HEK293 (cell line): ENCODE measurements around the gene UPK1A.

Experiments
- CTCF ChIA-PET: fragments of 350-600 bp; formaldehyde crosslinking; extraction: SDS; loops from one replicate; lab custom pipeline; 2021; ENCODE audit warnings: antibody characterized with exemption; lab: Yijun Ruan, JAX
- POLR2A ChIA-PET: fragments of 300-600 bp; formaldehyde crosslinking; extraction: SDS; loops from one replicate; lab custom pipeline; 2020; ENCODE audit warnings: antibody characterized with exemption, inconsistent platforms; lab: Yijun Ruan, JAX
- H3K27ac ChIP-seq: fragments of 200-500 bp; sonication (Bioruptor generic); 2 replicates; pipeline ENCODE4 v1.5.1; 2014; ENCODE audit warnings: low read depth, low read length, control low read depth, inconsistent platforms; ENCODE audit errors: extremely low read depth
- H3K36me3 ChIP-seq, 2 experiments: fragments of 200-500 bp in 1 of 2; sonication (Bioruptor generic) in 1 of 2; 1 replicate in 1 of 2; 2 replicates in 1 of 2; pipeline ENCODE4 v1.5.1; 2014 to 2017; ENCODE audit warnings: inconsistent platforms in 2 of 2, low read length in 2 of 2; ENCODE audit not compliant: control insufficient read depth in 2 of 2, insufficient read depth in 1 of 2
- H3K4me1 ChIP-seq: fragments of 200-500 bp; sonication (Bioruptor generic); 2 replicates; pipeline ENCODE4 v1.5.1; 2014; ENCODE audit warnings: mild to moderate bottlenecking, low read length, inconsistent platforms; ENCODE audit not compliant: control insufficient read depth, insufficient read depth
- H3K4me3 ChIP-seq: 2 replicates; pipeline ENCODE4 v1.5.1; 2011; ENCODE audit warnings: low read depth, mild to moderate bottlenecking, control low read depth, low read length, moderate library complexity
- H3K9me3 ChIP-seq: fragments of 200-500 bp; sonication (Bioruptor generic); 2 replicates; pipeline ENCODE4 v1.5.1; 2014; ENCODE audit warnings: low read depth, low read length, inconsistent platforms; ENCODE audit not compliant: control insufficient read depth, insufficient read depth
- REPIN1 ChIP-seq: fragments of 450-650 bp; formaldehyde crosslinking; IDR thresholded peaks from 2 replicates; pipeline ENCODE4 v1.5.1; 2017; ENCODE audit warnings: missing biosample characterization, missing genetic modification characterization, low read depth
- ZBTB17 ChIP-seq: fragments of 450-650 bp; formaldehyde crosslinking; IDR thresholded peaks from 2 replicates; pipeline ENCODE4 v1.5.1; 2016; ENCODE audit warnings: missing biosample characterization, missing genetic modification characterization
- ZFP3 ChIP-seq: fragments of 450-650 bp; formaldehyde crosslinking; IDR thresholded peaks from 2 replicates; pipeline ENCODE4 v1.5.1; 2016; ENCODE audit warnings: low read depth, missing biosample characterization, missing genetic modification characterization
- ZFP69B ChIP-seq: fragments of 450-650 bp; formaldehyde crosslinking; IDR thresholded peaks from 2 replicates; pipeline ENCODE4 v1.5.1; 2016; ENCODE audit warnings: missing biosample characterization, missing genetic modification characterization
- ZIC2 ChIP-seq: fragments of 450-650 bp; formaldehyde crosslinking; IDR thresholded peaks from 2 replicates; pipeline ENCODE4 v1.5.1; 2016; ENCODE audit warnings: missing biosample characterization, missing genetic modification characterization
- ZNF121 ChIP-seq: fragments of 450-650 bp; formaldehyde crosslinking; IDR thresholded peaks from 2 replicates; pipeline ENCODE4 v1.5.1; 2016; ENCODE audit warnings: missing biosample characterization, missing genetic modification characterization
- ZNF140 ChIP-seq: fragments of 450-650 bp; formaldehyde crosslinking; IDR thresholded peaks from 2 replicates; pipeline ENCODE4 v1.5.1; 2016; ENCODE audit warnings: missing biosample characterization, missing genetic modification characterization
- ZNF184 ChIP-seq: fragments of 450-650 bp; IDR thresholded peaks from 2 replicates; pipeline ENCODE4 v1.5.1; 2018; ENCODE audit warnings: missing biosample characterization, mild to moderate bottlenecking, missing genetic modification characterization
- ZNF274 ChIP-seq, 2 experiments: fragments of 200-500 bp in 1 of 2; fragments of 450-650 bp in 1 of 2; sonication (Bioruptor generic) in 1 of 2; formaldehyde crosslinking in 1 of 2; IDR thresholded peaks; 2 replicates each; pipeline versions ENCODE4 v1.5.1 to v1.6.1; 2014 to 2016; ENCODE audit warnings: borderline replicate concordance in 1 of 2, inconsistent platforms in 1 of 2, low read length in 1 of 2, missing biosample characterization in 1 of 2, missing genetic modification characterization in 1 of 2
- ZNF391 ChIP-seq: fragments of 450-650 bp; formaldehyde crosslinking; IDR thresholded peaks from 2 replicates; pipeline ENCODE4 v1.5.1; 2016; ENCODE audit warnings: low read depth, missing biosample characterization, missing genetic modification characterization, borderline replicate concordance
- ZNF426 ChIP-seq: fragments of 450-650 bp; formaldehyde crosslinking; IDR thresholded peaks from 2 replicates; pipeline ENCODE4 v1.5.1; 2017; ENCODE audit warnings: missing biosample characterization, missing genetic modification characterization, mild to moderate bottlenecking, inconsistent platforms, moderate library complexity
- ZNF501 ChIP-seq: fragments of 450-650 bp; formaldehyde crosslinking; IDR thresholded peaks from 2 replicates; pipeline ENCODE4 v1.5.1; 2016; ENCODE audit warnings: missing biosample characterization, missing genetic modification characterization
- ZNF514 ChIP-seq: fragments of 450-650 bp; formaldehyde crosslinking; IDR thresholded peaks from 2 replicates; pipeline ENCODE4 v1.5.1; 2016; ENCODE audit warnings: missing biosample characterization, missing genetic modification characterization
- ZNF660 ChIP-seq: fragments of 450-650 bp; IDR thresholded peaks from 2 replicates; pipeline ENCODE4 v1.5.1; 2018; ENCODE audit warnings: missing biosample characterization, mild to moderate bottlenecking, missing genetic modification characterization
- ZNF76 ChIP-seq: fragments of 450-650 bp; formaldehyde crosslinking; IDR thresholded peaks from 2 replicates; pipeline ENCODE4; 2016; ENCODE audit warnings: low read depth, missing biosample characterization, missing genetic modification characterization, borderline replicate concordance
- ZNF777 ChIP-seq: fragments of 450-650 bp; formaldehyde crosslinking; IDR thresholded peaks from 2 replicates; pipeline ENCODE4 v1.5.1; 2017; ENCODE audit warnings: missing biosample characterization, missing genetic modification characterization, borderline replicate concordance
- ZNF791 ChIP-seq: fragments of 450-650 bp; formaldehyde crosslinking; IDR thresholded peaks from 2 replicates; pipeline ENCODE4 v1.5.1; 2016; ENCODE audit warnings: missing biosample characterization, missing genetic modification characterization
- ZNF792 ChIP-seq: fragments of 450-650 bp; formaldehyde crosslinking; IDR thresholded peaks from 2 replicates; pipeline ENCODE4 v1.5.1; 2016; ENCODE audit warnings: missing biosample characterization, missing genetic modification characterization
- ZNF830 ChIP-seq: fragments of 450-650 bp; IDR thresholded peaks from 2 replicates; pipeline ENCODE4 v1.5.0; 2018; ENCODE audit warnings: missing biosample characterization, missing genetic modification characterization, low read depth, mild to moderate bottlenecking, moderate library complexity
- TF ChIP-seq, protein P1 (sequence below): fragments of 450-650 bp; formaldehyde crosslinking; IDR thresholded peaks from 2 replicates; pipeline ENCODE4 v1.5.1; 2016; ENCODE audit warnings: missing biosample characterization, missing genetic modification characterization
- TF ChIP-seq, protein P2 (sequence below): fragments of 450-650 bp; formaldehyde crosslinking; IDR thresholded peaks from 2 replicates; pipeline ENCODE4 v1.5.1; 2016; ENCODE audit warnings: missing biosample characterization, missing genetic modification characterization
- TF ChIP-seq, protein P3 (sequence below): fragments of 450-650 bp; formaldehyde crosslinking; IDR thresholded peaks from 2 replicates; pipeline ENCODE4 v1.5.1; 2017; ENCODE audit warnings: missing biosample characterization, missing genetic modification characterization
- TF ChIP-seq, protein P4 (sequence below): fragments of 450-650 bp; formaldehyde crosslinking; IDR thresholded peaks from 2 replicates; pipeline ENCODE4 v1.5.1; 2016; ENCODE audit warnings: missing biosample characterization, missing genetic modification characterization, borderline replicate concordance

The UPK1A gene

DNA sequence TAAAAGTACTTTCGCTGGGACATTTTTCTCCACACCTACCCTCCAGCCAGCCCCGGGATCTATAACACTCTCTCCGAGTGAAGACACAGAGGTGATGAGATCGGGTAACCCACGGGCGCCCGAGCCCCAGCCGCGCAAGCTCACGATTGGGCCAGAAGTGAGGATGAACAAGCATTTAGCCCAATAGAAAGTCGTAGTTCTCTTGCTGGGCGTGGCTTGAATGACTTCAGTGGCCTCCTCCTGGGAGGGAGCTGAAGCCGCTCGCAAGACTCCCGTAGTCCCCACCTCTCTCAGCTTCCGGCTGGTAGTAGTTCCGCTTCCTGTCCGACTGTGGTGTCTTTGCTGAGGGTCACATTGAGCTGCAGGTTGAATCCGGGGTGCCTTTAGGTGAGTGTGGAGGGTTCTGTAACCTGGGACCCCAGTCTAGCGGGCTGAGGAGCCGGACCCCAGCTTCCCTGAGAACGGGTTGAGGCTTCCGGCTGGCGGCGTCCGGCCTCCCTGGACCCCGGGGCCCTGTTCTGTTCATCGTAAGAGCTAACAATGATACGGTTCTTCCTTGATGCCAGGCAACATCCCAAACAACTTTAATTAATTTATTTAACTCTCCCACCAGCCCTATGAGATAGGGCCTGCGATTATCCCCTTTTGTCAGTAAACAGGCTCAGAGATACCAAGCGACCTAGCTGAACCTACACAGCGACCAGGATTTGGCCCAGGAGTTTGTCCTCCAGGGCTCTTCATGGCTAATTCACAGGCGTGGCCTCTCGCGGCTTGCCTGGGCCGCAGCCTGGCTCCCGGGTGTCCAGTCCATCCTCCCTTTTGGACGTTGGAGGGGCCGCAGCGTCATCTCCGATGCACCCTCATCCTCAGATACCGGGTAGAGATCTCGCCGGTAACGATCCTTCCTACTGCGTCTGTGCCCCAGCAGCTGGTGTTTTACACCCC, 18.0 kb upstream of the UPK1A start, which contains the start of gene COX6B1 (continued):
- TF ChIP-seq ZNF391 (tag by site-specific recombination), result no peak
- TF ChIP-seq ZNF791, result no peak
- TF ChIP-seq, protein P1, sequence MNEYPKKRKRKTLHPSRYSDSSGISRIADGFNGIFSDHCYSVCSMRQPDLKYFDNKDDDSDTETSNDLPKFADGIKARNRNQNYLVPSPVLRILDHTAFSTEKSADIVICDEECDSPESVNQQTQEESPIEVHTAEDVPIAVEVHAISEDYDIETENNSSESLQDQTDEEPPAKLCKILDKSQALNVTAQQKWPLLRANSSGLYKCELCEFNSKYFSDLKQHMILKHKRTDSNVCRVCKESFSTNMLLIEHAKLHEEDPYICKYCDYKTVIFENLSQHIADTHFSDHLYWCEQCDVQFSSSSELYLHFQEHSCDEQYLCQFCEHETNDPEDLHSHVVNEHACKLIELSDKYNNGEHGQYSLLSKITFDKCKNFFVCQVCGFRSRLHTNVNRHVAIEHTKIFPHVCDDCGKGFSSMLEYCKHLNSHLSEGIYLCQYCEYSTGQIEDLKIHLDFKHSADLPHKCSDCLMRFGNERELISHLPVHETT, result 0 out of 2 replicates have a peak, but pooled peaks have one; percentile 10
- peak; percentile 86 for TF ChIP-seq ZIC2 (tag by site-specific recombination)
- no peak for TF ChIP-seq ZNF140 (tag by site-specific recombination)
- TF ChIP-seq ZNF660, result 0 out of 2 replicates have a peak, but pooled peaks have one; percentile 28
- TF ChIP-seq ZNF830, result no peak
- TF ChIP-seq, protein P2, sequence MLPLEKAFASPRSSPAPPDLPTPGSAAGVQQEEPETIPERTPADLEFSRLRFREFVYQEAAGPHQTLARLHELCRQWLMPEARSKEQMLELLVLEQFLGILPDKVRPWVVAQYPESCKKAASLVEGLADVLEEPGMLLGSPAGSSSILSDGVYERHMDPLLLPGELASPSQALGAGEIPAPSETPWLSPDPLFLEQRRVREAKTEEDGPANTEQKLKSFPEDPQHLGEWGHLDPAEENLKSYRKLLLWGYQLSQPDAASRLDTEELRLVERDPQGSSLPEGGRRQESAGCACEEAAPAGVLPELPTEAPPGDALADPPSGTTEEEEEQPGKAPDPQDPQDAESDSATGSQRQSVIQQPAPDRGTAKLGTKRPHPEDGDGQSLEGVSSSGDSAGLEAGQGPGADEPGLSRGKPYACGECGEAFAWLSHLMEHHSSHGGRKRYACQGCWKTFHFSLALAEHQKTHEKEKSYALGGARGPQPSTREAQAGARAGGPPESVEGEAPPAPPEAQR (tag by site-specific recombination), result no peak
- no peak for TF ChIP-seq ZFP69B
- peak; percentile 35; the same call in 1 of the 2 replicates for TF ChIP-seq ZNF76 (tag by site-specific recombination)
- TF ChIP-seq ZNF777 (tag by site-specific recombination), result no peak
- no peak for TF ChIP-seq ZNF184
- TF ChIP-seq, protein P3, sequence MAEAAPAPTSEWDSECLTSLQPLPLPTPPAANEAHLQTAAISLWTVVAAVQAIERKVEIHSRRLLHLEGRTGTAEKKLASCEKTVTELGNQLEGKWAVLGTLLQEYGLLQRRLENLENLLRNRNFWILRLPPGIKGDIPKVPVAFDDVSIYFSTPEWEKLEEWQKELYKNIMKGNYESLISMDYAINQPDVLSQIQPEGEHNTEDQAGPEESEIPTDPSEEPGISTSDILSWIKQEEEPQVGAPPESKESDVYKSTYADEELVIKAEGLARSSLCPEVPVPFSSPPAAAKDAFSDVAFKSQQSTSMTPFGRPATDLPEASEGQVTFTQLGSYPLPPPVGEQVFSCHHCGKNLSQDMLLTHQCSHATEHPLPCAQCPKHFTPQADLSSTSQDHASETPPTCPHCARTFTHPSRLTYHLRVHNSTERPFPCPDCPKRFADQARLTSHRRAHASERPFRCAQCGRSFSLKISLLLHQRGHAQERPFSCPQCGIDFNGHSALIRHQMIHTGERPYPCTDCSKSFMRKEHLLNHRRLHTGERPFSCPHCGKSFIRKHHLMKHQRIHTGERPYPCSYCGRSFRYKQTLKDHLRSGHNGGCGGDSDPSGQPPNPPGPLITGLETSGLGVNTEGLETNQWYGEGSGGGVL, result no peak
- TF ChIP-seq ZNF121 (tag by site-specific recombination), result no peak
- TF ChIP-seq ZNF274 (IDR thresholded peaks at IDR 0.05; ENCODE audit: low read length), result no peak
- no peak for TF ChIP-seq ZNF274 (tag by site-specific recombination; IDR thresholded peaks at IDR 0.05; ENCODE audit: borderline replicate concordance)
- peak; percentile 85 for TF ChIP-seq ZBTB17 (tag by site-specific recombination)
- TF ChIP-seq ZFP3 (tag by site-specific recombination), result no peak
- TF ChIP-seq ZNF501 (tag by site-specific recombination), result peak; percentile 55; the same call in 1 of the 2 replicates
- no peak for TF ChIP-seq ZNF514
- no peak for TF ChIP-seq ZNF792 (tag by site-specific recombination)
- TF ChIP-seq, all 188 proteins: peak for 45

DNA sequence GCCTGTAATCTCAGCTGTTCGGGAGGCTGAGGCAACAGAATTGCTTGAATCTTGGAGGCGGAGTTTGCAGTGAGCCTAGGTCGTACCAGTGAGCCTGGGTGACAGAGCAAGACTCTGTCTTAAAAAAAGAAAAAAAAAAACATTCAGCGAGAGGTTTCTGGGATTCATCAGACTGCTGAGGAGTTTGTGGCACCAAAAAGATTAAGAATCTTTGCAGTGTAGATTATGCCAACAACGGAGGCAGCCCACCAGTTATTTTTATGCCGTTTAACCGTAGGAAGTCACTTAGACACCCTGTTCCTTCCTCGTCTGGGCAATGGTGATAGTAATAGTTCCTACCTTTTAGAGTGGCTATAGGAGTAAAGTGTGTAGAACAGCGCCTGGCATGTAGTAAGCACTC, 15.7 kb upstream of the UPK1A start:
- peak overlapping the region; percentile 37; the same call in 1 of the 2 replicates for H3K27ac ChIP-seq
- POLR2A ChIA-PET, result interaction anchor here (0.6 to 1.0 kb wide), 2 partner anchors 10 to 37 kb away, joined by 4 read pairs; no protein-coding TSS in a partner anchor
- H3K4me3 ChIP-seq, result no peak overlapping the region
- H3K36me3 ChIP-seq, result peaks cover 43 to 63% of the 10 kb centered on the region in 2 experiments
- CTCF ChIA-PET, result interaction anchor here (0.6 kb wide), 1 partner anchor 58 kb away, joined by 4 read pairs; no protein-coding TSS in a partner anchor
- TF ChIP-seq REPIN1 (tag by site-specific recombination) (no peak), ZNF426 (tag by site-specific recombination) (no peak), ZNF76 (tag by site-specific recombination) (no peak)
- TF ChIP-seq, protein P4, sequence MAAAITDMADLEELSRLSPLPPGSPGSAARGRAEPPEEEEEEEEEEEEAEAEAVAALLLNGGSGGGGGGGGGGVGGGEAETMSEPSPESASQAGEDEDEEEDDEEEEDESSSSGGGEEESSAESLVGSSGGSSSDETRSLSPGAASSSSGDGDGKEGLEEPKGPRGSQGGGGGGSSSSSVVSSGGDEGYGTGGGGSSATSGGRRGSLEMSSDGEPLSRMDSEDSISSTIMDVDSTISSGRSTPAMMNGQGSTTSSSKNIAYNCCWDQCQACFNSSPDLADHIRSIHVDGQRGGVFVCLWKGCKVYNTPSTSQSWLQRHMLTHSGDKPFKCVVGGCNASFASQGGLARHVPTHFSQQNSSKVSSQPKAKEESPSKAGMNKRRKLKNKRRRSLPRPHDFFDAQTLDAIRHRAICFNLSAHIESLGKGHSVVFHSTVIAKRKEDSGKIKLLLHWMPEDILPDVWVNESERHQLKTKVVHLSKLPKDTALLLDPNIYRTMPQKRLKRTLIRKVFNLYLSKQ (tag by site-specific recombination), result no peak
- H3K9me3 ChIP-seq, result no peaks in the 10 kb centered on the region
- peaks cover 13% of the 10 kb centered on the region for H3K4me1 ChIP-seq
